ENCODE measurements around the gene ITPKC.

The ITPKC gene

GRCh38 chr19:40716482-40717324 lies at the start of gene ITPKC, which contains the start of gene COQ8B:
TSS of gene ITPKC (plus strand) at chr19:40717112. CDS start at chr19:40717136, 24 bp downstream.
TSS of gene COQ8B (minus strand) at chr19:40716886. CDS start at chr19:40714632, 2,254 bp downstream.
- peak; percentile 100 for DNase-seq

- no peak for DNase-seq
Measured at GRCh38 chr19:40667602-40668001, 49.3 kb upstream of the ITPKC start.

GRCh38 chr19:40668991-40669614 lies 47.8 kb upstream of the ITPKC start:
- no peak for DNase-seq

- DNase-seq: no peak
Measured at GRCh38 chr19:40671404-40671803, 45.5 kb upstream of the ITPKC start.

GRCh38 chr19:40672038-40672437 lies 44.9 kb upstream of the ITPKC start:
- no peak for DNase-seq

GRCh38 chr19:40672573-40673299 lies 44.2 kb upstream of the ITPKC start:
- DNase-seq: no peak

GRCh38 chr19:40673397-40673796 lies 43.5 kb upstream of the ITPKC start:
- no peak for DNase-seq

GRCh38 chr19:40674291-40674690 lies 42.6 kb upstream of the ITPKC start:
- DNase-seq: no peak

- no peak for DNase-seq
Measured at GRCh38 chr19:40677156-40677555, 39.8 kb upstream of the ITPKC start.

- no peak for DNase-seq
Measured at GRCh38 chr19:40681039-40681438, 35.9 kb upstream of the ITPKC start.

GRCh38 chr19:40682431-40682964 lies 34.4 kb upstream of the ITPKC start:
- no peak for DNase-seq

GRCh38 chr19:40683437-40683836 lies 33.5 kb upstream of the ITPKC start:
- no peak for DNase-seq

- DNase-seq: no peak
Measured at GRCh38 chr19:40684280-40684679, 32.6 kb upstream of the ITPKC start.

GRCh38 chr19:40685016-40685526 lies 31.8 kb upstream of the ITPKC start:
- no peak for DNase-seq

- no peak for DNase-seq
Measured at GRCh38 chr19:40685563-40685962, 31.3 kb upstream of the ITPKC start.

- no peak for DNase-seq
Measured at GRCh38 chr19:40686882-40687524, 29.9 kb upstream of the ITPKC start.

- DNase-seq: no peak
Measured at GRCh38 chr19:40687525-40688016, 29.3 kb upstream of the ITPKC start.

GRCh38 chr19:40688309-40688708 lies 28.6 kb upstream of the ITPKC start:
- DNase-seq: no peak

- DNase-seq: no peak
Measured at GRCh38 chr19:40688987-40689338, 27.9 kb upstream of the ITPKC start.

GRCh38 chr19:40689339-40690049 lies 27.4 kb upstream of the ITPKC start:
- DNase-seq: no peak

GRCh38 chr19:40690050-40690692 lies 26.7 kb upstream of the ITPKC start, which contains the start of gene NUMBL:
TSS of gene NUMBL (minus strand) at chr19:40690651. CDS start at chr19:40690483, 168 bp downstream.
- DNase-seq: no peak

All from stimulated activated CD4-positive, alpha-beta T cell treated with anti-CD3 and anti-CD28 coated beads, Interleukin-4, amount 100 ng/mL, for 1 hour (primary cell).